GM21367 (cell line): ENCODE data around the gene CACNG5.

Experiments
- ATAC-seq: cut with Tn5 transposase; IDR thresholded peaks from one replicate; pipeline ENCODE4 v1.9.1; 2021; ENCODE audit not compliant: unreplicated experiment

CACNG5 gene

DNA sequence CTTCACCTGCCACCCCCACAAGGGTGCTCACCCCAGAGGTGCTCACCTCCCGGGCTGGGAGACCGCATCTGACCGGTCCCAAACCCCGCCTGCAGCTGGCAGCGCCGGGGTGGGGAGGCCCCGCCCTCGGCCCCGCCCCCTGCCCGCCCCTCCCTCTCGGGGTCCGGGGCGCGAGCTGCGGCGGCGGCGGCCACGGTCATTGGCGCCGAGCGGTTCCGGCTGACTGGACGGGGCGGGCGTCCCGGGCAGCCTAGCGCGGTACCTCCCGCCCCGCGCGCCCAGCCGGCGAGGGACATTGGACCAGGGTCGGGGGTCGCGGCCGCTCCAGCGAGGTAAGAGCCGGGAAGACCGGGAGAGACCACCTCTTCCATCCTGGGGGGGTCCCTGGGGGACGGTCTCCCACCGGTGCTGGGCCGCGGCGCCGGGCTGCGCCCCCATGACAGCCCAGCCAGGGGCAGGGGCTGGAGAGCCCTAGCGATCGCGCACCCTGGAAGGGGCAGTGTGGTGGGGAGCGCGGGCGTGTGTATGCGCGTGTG, at the start of gene CACNG5:
Gene CACNG5 (plus strand): TSS at position 199 of the 536 bp plus-strand sequence. CDS start 42,216 bp downstream, outside the sequence.
- ATAC-seq, result no peak

- ATAC-seq, result no peak
Observed at GRCh38 chr17:66786107-66786506, 48.8 kb upstream of the CACNG5 start.

GRCh38 chr17:66787914-66788313, 47.0 kb upstream of the CACNG5 start:
- no peak for ATAC-seq

DNA sequence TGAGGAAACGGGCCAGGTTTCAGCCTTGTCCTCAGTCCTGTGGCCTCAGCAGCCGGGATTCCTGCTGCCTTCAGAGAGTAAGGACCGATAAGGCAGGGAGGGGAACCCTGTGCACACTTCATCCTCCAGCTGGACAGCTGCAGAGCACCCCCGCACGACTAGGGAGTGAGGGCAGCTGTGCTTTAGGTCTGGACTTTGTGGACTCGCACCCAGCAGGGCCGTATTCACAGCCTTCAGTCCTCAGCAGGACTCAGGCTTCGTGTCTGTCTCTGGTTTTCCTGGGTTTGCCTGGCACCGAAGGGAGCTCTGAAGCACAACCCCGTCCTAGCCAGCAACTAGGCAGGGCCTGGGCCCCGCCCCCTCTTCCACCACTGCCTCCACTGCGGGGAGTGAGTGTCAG, 45.8 kb upstream of the CACNG5 start:
- ATAC-seq, result no peak

DNA sequence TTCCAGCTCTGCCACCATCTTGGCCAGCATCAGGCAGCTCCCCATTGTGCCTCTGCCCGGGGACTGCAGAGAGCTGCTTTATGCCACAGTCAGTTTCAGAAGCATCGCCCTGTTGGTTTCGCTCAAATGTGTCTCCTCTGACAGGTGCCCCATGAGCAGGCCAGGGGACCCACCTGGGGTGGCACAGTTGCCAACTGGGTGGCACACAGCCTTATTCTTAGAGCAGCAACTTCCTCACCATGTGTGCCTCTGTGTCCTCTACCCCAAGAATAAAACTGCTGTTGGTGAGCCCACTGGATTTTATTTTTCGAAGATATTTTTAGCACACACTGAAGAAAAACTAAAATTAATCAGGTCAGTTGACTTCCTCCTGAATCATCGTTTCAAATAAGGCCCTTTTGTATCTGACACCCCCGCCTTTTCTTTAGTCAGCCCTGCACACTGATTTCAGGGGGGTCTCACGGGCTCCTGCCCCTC, 44.9 kb upstream of the CACNG5 start:
- ATAC-seq, result no peak

- no peak for ATAC-seq
Observed at GRCh38 chr17:66790501-66791061, 44.3 kb upstream of the CACNG5 start.

DNA sequence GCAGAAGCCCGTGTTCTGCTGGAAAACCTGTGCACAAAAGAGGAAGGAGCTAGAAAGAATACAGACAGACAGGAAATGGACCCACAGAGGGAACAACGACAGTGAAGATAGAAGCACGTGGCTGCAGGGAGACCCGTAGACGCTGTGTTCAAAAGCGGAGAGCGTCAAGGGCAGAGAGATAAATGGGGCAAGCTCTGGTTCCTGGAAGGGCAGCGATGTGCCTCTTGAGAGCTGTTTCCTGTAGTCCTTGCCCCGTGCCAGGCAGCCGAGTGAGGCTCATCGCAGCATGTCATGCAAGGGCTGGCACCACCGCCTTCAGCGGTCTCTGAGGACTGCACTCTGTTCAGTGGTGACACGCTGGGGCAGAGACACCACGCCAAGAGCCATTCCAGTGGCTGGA, 43.6 kb upstream of the CACNG5 start:
- ATAC-seq, result no peak

DNA sequence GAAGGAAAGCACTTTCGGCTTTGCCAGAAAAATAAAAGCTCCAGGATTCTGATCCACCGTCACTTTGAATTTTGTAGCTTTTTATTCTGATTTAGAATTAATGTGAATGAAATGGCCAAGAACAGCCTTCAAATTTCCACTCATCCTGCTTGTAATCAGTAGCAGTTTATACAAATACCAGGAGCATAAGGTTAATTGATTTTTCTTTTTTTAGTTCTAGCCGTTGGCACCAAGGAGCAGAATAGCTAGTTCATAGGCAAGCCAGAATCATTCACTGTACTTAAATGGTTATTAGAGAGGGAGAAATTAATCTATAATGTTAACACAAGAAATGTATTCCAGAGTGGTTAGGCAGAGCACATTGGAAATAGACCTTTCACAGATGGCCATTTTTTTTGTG, 41.1 kb upstream of the CACNG5 start:
- no peak for ATAC-seq

DNA sequence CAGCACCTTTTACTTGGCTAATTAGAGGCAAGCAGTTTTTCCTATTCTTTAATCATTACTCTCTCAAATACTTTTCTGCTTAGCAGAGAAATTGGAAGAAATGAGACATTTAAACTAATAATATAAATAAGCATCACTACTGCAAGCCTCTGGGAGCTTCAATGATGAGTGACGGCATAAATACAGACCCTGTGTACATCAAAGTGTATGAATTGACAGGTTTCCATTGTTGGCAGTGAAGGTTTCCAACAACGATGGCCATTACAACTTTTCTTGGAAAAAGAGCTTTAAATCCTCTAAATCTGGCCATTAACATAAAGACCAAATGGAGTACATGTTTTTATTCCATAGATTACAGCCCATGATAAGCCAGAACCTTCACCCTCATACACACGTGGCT, 39.4 kb upstream of the CACNG5 start:
- no peak for ATAC-seq

- ATAC-seq, result no peak
Observed at GRCh38 chr17:66799849-66800537, 34.9 kb upstream of the CACNG5 start.

DNA sequence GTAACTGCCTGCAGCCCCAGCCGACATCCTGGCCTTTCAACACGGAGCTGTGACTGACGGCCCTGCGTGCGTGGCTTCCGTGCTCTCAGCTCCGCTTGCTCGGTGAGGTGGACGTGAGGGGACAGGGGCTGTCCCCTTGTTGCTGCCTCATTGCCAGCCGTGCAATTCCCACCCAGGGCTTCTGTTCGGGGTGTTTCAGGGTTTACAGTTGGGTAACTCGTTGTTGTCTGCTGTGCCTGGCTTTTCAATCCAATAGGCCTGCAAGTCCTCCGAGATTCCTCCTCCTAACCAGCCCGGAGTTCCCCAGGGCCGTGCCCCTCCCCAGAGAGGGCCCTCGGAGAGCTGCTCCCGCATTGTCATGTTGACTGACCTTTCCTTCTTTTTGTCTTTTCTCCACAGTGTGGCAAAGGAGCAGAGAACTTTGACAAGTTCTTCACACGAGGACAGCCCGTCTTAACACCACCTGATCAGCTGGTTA, 31.4 kb upstream of the CACNG5 start:
- ATAC-seq, result no peak

DNA sequence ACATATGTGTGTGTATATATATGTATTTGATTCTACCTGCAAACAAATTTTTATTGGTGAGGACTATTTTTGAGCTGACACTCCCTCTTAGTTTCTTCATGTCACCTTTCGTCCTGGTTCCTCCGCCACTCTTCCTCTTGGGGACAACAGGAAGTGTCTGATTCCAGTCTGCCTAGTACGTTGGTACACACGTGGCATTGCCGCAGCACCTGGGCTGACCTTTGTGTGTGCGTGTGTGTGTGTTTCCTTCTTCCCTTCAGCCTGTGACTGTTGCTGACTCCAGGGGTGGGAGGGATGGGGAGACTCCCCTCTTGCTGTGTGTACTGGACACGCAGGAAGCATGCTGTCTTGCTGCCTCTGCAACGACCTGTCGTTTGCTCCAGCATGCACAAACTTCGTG, 29.4 kb upstream of the CACNG5 start:
- ATAC-seq, result no peak

DNA sequence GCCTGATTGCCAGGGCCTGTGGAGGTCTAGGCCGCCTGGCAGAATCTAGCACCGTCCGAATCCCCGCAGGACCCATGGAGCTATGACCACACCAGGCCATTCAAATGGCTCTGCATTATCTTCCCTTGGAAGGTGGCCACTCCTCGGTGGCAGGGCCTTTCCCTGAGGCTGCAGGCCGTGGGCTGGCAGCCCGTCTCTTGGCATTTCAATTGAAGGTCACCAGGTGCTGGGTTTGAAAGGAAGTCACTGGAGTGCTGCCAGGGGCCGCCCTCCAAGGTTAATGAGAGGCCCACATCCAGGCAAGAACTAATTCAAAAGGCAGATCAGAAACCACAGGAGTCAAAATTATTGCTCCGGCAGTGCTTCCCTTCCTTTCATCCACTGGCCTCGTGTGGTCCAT, 27.7 kb upstream of the CACNG5 start:
- ATAC-seq, result no peak

GRCh38 chr17:66809408-66809807, 25.5 kb upstream of the CACNG5 start:
- ATAC-seq, result no peak

GRCh38 chr17:66810951-66811682, 23.8 kb upstream of the CACNG5 start:
- ATAC-seq, result no peak

GRCh38 chr17:66811683-66812054, 23.2 kb upstream of the CACNG5 start:
- ATAC-seq, result no peak

- ATAC-seq, result no peak
Observed at GRCh38 chr17:66812571-66812970, 22.3 kb upstream of the CACNG5 start.

- ATAC-seq, result no peak
Observed at GRCh38 chr17:66813296-66813695, 21.6 kb upstream of the CACNG5 start.

DNA sequence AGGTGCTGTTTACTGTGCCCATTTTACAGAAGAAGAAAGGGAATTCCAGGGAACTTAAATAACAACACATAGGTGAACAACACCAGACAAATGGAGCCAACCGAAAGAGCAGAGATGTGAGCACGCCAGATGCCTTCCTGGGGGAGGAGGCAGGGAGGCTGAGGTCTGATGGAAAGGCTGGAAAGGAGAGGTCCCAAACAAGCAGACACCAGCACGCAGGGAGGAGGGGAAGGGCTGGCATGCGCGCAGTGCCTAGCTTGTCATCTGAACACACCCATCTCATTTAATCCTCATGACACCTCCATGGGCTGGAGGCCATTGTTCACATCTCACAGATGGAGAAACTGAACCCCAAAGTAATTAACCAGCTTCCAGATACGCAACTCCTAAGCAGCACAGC, 20.9 kb upstream of the CACNG5 start:
- no peak for ATAC-seq

DNA sequence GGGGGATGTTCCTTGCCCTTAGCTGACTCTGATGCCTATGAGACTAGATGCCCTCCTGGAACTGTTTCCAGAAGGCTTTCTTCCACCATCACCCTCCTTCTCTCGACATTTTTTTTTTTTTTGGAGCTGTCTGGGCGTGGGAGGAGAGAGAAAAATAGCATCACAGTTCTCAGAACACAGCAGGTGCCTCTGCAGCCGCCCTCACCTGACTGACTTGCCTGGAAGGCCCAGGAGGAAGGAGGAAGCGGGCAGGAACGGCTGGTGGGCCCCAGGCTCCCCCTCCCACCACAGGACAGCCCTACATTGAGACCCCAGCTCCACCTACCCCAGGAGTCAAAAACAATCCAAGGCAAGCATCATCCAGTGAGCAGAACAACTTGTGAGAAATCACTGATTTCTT, 20.3 kb upstream of the CACNG5 start:
- no peak for ATAC-seq

DNA sequence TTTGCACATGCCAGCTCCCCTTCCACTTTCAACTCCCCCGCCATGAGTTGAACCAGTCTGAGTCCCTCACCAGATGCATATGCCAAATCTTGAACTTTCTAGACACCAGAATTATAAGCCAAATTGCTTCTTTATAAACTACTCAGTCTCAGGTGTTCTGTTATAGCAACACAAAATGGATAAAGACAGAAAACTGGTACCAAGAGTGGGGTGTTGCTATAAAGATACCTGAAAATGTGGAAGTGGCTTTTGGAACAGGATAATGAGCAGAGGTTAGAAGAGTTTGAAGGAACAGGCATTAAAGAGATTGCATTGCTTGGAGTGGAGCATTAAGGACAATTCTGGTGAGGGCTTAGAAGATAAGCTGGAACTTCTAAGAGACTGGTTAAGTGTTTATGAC, 17.2 kb upstream of the CACNG5 start:
- ATAC-seq, result no peak

DNA sequence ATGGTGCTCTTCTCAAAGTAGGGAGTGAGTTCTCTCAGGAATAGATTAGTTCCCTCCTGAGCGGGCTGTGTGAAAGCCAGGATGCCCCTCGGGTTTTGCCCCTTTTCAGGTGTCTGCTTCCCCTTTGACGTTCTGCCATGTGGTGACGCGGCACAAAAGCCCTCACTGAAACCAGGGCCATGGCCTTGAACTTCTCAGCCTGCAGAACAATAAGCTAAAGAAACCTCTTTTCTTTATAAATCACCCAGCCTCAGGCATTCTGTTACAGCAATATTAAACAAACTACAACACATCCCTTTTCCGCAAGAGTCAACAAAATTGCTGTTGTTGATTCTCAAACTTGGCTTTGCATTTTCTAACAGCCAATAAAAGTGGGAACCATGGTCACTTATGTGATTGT, 15.5 kb upstream of the CACNG5 start:
- ATAC-seq, result no peak
